Endometrium (tissue), 2 donors: ENCODE results near the gene SNED1.

Experiments
- FAIRE-seq: peaks from 2 replicates; lab custom pipeline; 2012; peaks lifted over from hg19 to GRCh38; lab: Jason Lieb, UNC
- donor health status: control.
- donor health status: control.

Gene SNED1

DNA sequence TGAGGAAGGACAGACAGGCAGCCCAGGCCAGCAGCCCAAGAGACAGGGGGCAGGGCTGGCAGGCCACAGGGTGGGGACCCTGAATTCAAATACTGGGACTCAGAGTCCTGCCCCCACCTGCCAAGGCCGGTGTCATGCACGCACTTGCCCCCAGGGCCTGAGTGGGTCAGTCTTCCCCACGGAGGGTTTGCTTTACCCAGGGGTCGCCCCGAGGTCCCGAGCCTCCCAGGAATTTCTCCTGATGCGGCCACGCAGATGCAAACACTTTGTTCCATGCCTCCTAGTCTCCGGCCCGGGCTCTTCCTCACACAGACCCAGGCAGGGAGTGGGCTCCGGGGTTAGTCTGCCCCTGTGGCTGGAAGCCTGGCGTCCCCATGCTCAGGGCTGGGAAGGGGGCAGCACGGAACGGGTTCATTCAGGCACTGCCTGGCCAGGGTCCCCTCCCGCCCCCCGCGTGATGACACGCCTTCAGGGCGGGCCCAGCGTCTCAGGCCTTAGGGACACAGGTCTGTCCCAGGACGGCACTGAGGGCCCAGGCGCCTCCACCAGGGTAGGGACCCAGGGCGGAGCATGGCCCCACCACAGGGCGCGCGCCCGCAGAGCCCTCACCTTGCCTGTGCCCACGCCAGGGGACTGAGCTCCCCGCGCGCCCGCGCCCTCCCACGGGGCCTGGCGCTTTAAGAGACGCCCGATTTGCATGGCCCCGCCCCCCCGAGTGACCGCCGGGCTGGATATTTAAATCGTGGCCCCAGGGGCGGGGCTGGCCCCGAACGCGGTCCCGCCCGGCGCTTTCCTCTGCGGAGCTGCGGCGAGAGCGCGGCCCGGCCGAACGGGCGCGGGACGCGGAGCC is at the start of gene SNED1:
TSS of gene SNED1 (plus strand) at position 763 of the 850 bp plus-strand sequence. CDS start 220 bp downstream, outside the sequence.
- FAIRE-seq = no peak

DNA sequence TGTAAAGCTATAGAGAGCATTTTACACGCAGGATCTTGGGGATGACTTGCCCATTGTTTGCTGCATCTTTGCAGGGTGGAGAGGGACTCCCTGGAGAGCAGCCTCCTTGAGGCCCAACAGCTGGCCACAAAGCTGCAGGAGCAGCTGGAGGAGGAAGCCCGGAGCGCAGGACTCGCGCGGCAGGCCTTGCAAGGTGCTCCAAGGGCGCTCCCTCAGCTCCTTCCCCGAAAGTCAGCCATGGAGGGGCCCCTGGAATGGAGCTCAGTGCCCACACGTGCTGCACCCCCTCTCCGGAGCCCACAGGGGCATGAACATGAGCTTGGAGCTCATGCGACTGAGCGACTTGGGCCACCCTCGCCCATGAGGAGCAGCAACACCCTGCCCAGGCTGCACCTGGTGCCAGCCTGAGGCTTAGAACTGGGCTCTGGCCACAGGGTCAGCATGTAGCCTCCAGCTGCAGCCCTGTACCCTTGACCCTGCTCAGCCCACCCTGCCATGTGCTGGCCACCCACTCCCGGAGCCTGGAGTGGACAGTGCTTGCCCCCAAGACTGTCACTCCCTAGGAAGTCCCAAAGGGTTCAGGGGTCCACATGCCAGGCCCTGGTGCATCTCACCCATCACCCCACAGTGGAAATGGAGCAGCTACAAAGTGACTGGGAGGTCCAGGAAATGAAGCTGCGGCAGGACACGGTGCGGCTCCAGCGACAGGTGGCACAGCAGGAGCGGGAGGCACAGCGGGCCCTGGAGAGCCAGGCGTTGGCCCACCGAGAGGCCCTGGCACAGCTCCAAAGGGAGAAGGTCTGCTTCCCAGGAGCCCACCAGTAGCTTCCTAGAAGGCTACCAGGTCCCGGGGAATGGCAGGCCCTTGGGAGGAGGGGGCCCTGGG is 49.3 kb upstream of the SNED1 start:
- no peak for FAIRE-seq

DNA sequence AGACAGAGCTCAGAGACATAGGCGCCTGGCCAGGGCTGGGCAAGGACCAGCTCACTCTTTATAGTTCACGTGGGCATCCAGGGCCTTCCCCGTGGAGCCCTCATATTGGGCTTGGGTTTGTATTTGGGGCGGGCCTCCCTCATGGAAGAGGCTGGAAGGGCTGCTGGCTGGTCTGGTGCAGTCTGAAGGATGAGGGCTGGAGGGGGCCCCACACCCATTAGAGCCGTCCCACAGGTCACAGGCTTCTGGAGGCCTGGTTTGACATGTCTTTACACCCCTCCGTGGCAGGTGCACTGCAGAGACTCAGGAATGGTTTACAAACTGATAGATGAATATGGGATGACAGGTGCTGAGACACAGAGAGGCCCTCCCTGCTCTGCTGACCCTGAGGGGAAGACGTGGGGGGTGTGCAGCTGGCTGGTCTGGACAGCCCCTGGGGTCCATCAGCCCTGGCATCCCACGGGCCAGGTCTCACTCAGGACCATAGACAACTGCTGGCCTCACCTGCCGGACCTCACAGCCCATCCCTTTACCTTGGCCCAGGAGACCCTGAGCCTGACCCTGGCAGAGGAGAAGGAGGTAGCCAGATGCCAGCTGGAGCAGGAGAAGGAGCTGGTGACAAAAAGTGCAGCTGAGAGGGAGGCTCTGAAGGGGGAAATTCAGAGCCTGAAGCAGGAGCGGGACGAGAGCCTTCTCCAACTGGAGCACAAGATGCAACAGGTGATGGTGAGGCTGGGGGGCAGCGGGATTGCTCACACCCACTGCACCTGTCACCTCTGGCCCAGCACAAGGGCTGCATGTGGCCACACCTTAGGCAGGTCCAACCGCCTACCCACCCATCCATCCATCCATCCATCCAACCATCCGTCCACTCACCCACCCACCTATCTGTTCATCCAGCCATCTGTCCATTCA is 48.4 kb upstream of the SNED1 start:
- FAIRE-seq = no peak

DNA sequence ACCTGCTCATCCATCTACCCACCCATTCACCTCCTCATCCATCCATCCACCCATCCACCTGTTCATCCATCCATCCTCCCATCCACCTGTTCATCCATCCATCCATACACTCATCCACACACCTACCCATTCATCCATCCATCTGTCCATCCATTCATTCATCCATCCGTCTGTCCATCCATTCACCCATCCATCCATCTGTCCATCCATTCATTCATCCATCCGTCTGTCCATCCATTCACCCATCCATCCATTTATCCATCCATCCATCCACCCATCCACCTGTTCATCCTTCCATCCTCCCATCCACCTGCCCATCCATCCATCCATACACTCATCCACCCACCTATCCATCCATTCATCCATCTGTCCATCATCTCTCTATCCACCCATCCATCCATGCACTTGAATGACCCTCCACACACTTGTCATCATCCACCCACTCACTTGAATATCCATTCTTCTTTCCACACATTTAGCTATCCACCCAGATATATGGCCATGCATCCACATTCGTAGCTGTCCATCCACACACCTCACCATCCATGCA is 47.3 kb upstream of the SNED1 start:
- FAIRE-seq = no peak

DNA sequence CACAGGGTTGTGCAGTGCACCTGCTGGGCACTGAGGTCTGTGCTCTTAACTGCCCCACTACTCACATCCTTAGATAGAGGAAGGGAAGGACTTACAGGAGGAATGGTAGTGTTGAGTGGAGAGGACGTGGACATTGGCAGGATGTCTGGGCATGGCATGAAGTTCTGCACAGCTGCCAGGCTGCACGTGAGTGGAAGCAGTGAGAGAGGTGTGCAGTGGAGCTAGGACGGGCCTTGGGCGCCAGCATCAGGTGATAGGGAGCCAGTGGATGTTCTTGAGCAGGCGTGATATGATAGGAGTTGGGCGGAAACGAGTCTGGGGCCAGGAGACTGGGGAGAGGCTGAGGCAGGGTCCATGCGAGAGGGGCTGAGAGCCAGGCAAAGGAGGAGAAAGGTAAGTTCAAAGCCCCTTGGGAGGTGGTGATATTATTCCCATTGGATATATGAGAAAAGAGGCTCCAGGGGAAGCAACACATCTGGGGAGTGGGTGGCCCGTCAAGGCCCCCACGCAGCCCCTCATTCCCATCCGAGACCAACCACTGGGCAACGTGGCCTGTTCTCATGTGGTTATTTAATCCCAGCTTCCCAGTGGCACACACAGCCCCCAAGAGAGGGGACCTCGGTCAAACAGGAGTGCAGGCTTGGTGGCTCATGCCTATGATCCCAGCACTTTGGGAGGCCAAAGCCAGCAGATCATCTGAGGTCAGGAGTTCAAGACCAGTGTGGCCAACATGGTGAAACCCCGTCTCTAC is 45.7 kb upstream of the SNED1 start:
- no peak for FAIRE-seq

DNA sequence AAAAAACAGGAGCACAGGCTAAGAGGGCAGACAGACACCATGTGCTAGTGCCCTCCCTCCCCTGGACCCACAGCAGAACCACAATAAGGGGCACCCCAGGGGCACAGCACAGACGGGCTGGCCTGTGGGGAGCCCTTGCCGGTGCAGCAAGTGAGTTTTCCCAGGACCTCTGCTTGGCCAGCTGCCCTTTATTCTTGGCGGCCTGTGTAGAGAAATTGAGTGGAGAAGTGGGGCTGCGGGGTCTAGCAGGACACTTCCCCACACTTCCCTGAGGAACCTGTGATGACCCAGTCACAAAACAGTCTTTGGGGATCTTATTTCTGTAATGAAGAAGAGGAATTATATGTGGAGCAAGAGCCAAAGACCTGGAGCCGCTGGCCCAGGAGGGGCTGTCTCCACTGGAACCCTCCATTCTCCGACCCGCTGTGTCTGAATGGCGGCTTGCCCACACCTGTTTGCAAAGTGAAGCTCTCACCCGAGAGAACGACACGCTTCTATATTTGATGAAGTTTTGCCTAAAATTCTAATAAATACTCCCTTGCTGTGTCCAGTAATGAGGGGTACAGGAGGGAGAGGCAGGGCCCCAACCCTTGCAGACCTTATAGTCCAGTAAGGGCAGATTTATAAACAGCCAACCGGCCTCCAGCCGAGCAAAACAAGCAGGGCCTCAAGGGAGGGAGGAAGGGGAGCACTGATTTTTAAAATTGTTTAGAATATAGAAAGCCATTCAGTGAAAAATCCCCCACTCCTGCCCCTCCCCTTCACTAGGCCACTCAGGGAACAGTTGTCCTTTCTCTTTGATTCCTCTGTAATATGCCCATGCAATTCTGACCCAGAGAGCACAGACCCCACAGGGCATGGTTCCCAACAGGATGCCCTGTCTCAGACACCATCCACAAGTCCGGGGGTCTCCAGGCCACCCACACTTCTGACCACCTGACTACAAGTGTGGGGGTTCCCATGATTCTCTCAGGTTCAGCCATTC is 44.7 kb upstream of the SNED1 start:
- FAIRE-seq = no peak

DNA sequence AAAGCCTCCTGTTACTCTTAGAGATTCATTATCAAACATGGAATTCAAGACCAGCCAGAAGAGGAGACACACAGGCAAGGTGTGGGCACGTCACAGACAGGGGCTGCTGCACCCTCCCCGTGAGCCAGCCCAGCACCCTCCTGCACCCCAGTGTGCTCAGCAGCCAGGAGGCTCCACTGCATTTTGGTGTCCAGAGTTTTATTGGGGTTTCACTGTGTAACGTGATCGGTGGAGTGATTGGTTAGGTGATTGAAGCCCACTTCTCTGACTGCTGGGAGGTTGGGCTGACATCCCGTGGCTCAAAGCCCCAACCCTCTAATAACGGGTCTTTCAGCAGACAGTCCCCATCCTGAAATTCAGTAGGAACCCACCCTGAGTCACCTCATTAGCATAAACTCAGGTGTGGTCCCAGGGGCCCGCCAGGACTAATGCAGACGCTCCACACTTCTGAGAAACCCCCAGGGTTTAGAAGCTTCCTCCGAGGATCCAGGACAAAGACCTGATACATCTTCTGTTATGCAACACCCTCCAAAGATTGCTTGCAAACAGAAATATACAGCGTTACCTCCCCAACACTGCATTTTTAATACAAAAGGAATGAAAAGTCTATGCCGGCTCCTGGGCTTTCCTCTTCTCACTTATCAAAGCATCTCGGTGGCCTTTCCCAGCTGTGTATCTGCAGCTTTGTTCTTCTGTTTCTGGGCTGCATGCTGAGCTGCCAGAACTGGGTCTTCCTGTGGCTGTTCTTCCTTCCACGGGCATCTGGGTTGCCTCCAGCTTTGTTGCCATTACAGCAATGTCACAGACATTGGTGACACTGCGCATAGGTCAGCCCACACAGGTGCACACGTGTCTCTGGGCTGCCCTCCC is 43.7 kb upstream of the SNED1 start:
- FAIRE-seq = no peak

DNA sequence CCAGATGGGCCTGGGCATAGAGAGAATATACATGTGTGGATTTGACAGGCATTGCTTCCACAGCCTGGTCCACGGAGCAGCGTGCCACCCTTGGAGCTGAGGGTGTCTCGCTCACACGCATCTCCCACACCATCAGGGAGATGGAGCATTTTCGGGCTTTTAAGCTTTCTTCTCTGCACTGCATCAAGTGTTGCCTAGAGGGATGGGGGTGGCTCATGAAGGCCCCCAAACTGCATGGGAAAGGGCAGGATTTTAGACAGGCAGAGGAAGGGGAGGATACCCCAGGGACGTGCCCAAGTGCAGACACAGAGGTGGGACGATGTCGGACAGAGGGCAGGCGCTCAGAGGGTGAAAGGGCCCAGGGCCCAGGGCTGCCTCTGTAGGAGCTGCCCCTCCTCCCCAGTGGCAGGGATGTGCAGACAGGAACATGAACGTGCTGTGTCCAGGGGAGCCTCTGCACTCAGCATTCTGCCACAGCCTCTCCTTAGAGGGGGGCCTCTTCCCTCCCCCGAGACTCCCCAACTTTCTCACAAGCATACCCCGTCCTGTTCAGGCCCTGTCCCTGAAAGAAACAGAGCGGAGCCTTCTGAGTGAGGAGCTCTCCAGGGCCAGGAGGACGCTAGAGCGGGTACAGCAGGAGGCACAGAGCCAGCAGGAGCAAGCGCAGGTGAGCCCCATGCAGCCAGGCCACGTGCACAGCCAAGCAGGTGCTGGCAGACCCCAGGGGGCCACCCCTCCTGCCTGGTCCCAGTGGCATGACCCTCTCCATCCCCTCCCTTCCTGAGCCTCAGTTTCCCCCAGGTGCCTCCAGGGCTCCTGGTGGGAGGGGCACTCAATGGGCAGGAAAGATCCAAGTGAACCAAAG is 42.9 kb upstream of the SNED1 start:
- FAIRE-seq = no peak

DNA sequence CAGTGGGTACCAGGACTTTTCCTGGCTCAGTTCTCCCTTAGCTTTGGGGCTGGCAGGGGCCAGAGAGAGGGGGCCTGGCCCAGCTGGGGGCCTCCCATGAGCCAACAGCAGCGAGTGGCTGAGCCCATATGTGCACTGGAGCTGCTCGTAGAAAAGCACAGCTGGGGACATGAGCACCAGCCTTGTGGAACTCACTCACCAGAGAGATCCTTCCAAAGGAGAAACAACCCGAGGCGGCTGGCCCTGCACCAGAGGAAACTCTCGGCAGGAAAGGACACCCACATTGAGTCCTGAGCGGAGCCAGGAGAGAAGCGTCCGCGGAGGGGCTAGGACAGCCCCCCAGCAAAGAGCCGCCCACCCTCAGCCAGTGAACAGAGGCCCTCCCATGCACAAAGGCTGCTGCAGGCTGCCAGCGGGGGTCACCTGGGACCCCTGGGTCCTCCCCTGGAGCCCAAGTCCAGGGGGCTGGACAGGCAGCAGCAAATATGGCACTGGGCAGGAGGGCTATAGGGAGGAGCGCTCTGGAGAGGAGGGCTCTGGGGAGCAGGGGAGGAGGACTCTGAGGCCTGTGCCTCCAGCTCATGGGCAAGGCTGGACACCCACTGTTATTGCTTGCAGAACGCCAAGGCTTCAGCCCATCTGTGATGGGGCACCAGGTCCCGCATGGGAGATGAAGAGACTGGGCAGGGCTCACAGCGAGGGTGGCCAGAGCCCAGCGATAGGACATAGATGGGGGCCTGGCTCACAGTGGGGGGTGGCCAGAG is 42.1 kb upstream of the SNED1 start:
- no peak for FAIRE-seq

DNA sequence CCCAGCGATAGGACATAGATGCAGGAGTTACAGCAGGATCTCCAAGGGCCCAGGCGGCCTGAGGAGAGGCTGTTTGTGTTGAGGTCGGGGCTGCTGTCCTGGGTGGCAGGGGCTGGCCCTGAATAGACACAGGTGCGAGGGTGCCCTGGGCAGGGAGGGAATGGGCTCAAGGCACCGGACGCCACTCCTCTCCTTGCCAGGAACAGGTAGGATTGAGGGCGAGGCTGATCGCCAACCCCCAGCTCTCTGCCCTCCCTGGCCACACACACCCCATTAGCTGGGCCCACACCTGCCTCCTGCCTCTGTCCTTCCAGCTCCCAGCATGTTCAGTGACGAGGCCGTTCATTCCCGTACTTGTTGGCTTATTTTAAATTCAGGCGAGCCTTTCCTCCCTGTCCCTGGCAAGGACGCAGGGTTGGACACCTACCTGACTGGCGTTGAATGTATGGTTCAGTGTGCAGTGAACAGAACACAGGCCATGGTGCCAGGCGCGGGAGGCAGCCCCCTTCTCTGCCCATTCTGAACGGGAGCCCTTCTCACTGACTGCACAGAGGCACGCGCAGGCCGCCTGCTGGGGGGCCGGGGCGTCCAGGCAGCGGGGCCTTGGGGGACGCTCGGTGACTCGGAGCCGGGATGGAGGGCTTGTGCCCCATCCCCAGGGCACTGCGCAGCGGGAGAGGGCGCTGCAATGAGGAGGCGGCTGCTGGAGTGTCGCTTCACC is 41.3 kb upstream of the SNED1 start:
- FAIRE-seq = no peak

DNA sequence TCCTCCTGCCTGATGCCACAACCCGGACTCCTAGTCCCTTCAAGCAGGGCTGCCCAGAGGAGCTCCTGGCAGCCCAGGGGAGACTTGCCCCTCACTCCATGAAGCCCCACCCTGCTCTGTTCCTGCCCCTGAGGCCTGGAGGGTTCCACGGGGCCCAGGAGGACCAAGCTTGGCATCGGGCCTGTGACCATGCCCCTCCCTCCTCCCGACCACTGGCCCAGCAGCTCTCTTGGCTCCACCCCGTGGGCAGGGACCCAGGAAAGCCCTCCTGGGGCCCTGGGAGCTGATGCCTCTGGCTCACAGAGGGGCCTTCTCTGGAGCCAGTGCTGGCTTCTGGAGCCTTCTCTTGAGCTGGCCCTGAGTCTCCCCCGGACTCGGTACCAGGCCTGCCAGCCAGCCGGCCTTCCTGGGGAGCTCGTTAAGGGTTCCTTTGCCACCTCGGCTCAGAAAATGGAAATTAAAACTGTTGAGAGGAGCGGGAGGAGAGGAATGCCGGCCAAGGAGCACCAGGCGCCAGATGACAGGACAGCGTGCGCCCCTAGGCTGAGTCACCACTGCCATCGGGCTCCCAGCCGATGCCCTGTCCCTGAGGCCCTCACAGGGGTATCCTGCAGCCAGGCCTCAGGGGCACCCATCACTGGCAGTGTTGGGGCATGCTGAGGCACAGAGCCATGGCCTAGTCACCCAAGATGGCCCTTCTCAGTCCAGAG is 40.6 kb upstream of the SNED1 start:
- no peak for FAIRE-seq

DNA sequence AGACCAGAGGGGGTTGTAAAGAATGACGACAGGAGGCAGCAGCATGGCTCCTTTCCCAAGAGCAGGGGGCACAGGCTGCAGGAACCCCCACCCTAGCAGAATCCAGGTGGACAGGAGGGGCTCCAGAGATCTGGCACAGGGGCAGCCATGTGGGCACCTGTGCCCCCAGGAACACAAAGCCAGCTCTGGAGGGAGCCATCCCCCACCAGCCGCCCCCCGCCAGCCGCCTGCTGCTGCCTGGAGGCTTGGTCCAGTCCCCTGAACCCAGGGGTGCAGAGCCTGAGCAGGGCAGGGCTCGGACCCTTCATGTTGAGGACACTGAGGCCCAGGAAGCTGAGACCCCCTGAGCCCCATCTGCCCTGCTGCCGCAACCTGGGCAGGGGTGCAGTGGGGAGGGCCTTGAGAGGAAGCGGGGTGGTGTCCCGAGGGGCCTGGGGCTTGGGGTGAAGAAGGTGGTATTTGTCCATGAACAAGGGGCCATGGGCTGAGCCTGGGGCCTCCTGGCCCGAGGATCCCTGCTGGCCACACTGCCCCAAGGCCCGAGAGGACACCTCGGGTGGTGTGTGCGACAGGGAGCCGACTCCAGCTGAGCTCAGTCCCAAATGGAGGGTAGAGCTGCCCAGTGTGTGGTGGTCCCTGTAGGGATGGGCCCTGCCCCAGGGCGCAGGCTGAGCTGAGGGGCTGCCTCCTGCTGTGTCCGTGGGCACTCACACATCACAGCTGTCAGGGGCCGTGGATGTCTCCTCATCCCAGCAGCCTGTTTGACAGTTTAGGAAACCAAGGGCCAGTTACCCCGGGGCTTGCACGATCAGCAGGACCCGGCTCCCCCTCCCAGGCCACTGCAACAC is 39.8 kb upstream of the SNED1 start:
- FAIRE-seq = no peak

DNA sequence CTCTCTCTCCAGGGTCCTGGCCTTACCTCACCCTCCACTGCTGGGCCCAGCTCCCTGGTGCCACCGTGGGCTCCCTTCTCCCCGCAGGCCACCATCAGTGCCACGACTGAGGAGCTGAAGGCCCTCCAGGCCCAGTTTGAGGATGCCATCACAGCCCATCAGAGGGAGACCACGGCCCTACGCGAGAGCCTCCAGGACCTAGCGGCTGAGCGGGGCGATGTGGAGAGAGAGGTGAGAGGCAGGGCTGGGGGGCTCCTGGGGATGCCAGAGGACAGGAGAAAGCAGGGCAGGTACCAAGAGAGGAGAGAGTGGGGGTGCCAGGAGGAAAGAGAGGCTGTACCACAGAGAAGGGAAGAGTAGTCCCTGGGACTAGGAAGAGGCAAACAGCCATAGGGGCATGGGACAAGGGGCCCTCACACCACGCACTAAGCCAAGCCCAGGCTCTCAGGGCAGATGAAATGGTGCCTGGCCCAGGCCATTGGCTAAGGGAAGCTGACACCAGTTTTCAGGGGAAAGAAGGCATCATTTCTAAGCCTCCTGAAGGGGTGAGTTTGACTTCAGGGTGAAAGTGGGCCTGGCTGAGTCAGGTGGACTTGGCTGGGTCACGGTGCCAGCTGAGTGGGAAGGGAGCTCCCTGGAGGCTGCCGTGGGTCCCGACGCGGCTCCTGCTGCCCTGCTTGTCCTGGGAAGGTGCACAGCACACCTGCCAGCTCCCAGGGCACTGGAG is 39.0 kb upstream of the SNED1 start:
- FAIRE-seq = no peak

DNA sequence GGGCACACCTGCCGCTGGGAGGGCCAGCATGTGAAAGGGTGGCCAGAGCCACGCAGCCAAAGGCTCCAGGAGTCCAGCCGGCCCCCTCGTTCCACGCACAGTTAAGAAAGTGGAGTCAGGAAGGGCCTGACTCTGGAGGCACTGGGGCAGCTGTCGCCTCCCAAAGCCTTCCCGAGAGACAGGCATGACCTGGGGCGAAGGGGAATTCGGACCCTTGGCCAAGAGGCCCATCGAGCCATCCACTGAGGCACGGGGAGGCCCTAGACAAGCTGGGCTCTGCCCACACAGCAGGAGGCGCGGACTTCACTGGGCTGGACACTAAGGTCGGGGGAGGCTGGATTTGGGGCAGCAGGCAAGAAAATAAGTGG is 38.5 kb upstream of the SNED1 start:
- no peak for FAIRE-seq
